ENCODE measurements around the gene SURF6. TPM values are rescaled to one million over a fixed set of nuclear protein-coding genes. Genes with fewer than 3 reads are reported as not detected.

The SURF6 gene
- total and polyA plus RNA-seq, 8 donors = 5.8 to 19.8 (median 9.8) TPM

DNA sequence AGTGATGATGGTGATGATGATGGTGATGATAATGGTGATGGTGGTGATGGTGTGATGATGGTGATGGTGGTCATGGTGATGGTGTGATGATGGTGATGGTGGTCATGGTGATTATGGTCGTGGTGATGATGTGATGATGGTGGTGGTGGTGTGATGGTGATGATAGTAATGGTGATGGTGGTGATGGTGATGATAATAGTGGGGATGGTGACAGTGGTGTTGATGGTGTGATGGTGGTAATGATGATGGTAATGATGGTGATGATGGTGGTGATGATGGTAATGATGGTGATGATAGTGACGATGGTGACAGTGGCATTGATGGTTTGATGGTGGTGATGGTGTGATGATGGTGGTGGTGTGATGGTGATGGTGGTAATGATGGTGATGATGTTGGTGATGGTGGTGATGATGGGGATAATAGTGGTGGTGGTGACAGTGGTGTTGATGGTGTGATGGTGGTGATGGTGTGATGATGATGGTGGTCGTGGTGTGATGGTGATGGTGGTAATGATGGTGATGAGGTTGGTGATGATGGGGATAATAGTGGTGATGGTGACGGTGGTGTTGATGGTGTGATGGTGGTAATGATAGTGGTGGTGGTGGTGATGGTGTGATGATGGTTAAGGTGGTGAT, 46.6 kb upstream of the SURF6 start:
- intact Hi-C loops (cut with DNase I) = no loop called here
- Histone ChIP-seq H3K9me3 (no peaks in the 10 kb centered on the region), H3K4me3 (no peak overlapping the region), H3K36me3 (no peaks in the 10 kb centered on the region), H3K27me3 (no peaks in the 10 kb centered on the region), H3K4me1 (no peaks in the 10 kb centered on the region), H3K27ac (no peak overlapping the region)
- FAIRE-seq (no peak), ATAC-seq (no peak), DNase-seq (no peak)
- TF ChIP-seq, protein P1, sequence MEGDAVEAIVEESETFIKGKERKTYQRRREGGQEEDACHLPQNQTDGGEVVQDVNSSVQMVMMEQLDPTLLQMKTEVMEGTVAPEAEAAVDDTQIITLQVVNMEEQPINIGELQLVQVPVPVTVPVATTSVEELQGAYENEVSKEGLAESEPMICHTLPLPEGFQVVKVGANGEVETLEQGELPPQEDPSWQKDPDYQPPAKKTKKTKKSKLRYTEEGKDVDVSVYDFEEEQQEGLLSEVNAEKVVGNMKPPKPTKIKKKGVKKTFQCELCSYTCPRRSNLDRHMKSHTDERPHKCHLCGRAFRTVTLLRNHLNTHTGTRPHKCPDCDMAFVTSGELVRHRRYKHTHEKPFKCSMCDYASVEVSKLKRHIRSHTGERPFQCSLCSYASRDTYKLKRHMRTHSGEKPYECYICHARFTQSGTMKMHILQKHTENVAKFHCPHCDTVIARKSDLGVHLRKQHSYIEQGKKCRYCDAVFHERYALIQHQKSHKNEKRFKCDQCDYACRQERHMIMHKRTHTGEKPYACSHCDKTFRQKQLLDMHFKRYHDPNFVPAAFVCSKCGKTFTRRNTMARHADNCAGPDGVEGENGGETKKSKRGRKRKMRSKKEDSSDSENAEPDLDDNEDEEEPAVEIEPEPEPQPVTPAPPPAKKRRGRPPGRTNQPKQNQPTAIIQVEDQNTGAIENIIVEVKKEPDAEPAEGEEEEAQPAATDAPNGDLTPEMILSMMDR (IDR thresholded peaks at IDR 0.05) = no peak
- WGBS, 2 donors = 83 to 88% methylated on average over 4 of the region's 4 CpGs

DNA sequence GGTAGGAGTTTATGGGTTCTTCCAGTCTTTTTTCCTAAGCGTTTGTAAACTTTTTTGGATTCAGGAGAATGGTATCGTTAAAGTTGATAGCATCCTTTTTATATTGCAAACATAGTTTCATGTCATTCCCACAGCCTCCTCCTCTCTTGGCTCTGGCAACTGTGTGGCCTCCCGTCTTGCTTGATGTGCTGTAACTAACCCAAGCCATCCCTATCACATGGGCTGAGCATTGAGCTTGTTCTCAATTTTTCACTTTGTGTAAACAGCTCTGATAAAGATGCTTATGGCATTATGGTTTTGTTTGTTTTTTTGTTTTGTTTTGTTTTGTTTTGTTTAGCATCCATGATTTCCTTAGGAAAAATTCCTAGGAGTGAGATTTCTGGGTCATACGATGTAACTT, 44.7 kb upstream of the SURF6 start:
- TF ChIP-seq, protein P1 (IDR thresholded peaks at IDR 0.05) = no peak
- WGBS, 2 donors = 86 to 95% methylated on average over 4 of the region's 4 CpGs
- ATAC-seq = no peak
- no peak for FAIRE-seq
- Histone ChIP-seq H3K36me3 (no peaks in the 10 kb centered on the region), H3K4me1 (peaks cover 0 to 5% (median 0%) of the 10 kb centered on the region in 3 donors), H3K27ac (no peak overlapping the region), H3K9me3 (no peaks in the 10 kb centered on the region), H3K4me3 (no peak overlapping the region), H3K27me3 (no peaks in the 10 kb centered on the region)
- DNase-seq = no peak
- intact Hi-C loops (cut with DNase I) = no loop called here

DNA sequence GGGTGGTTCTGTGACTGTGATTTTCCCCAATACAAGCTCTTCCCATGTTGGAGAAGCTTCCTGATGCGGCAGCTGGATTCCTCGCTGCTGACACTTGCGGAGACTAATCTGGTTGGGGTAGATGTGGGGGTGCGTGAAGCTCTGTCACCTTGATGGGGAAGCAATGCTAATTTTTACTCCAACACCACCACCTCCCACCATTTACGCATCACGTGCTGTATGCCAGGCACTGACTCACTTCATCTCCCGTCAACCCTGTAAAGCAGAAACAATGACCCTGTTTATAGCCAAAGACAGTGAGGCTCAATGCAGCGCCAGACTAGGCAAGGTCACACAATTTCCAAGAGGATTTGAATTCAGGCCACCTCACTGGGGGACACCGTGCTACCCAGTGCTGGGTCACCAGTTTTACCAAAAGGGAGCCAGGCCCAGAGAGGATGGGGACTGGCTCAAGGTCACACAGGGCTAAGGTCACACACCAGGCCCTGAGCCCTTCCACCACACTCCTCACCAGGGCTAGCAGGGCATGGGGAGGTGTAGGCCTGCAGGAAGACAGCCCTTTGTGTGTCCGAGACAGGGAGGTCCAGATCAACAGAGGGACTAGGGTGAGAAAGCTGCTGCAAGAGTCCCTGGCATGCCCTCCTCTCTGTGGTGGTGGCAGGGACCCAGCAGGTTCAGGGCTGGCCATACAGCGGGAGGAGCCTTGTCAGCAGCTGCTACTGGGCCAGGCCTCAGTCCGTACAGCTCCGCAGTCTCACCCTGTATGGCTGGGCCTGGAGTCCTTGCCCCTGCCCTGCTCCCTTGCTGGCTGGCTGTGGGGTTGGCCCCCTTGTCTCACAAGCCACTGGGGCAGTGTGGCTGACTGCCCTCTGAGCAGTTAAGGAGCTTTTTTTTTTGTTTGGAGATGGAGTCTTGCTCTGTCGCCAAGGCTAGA, 43.4 kb upstream of the SURF6 start:
- WGBS, 2 donors = 93 to 94% methylated on average over 13 to 14 of the region's 14 CpGs
- Histone ChIP-seq H3K36me3 (no peaks in the 10 kb centered on the region), H3K27ac (no peak overlapping the region), H3K4me1 (peaks cover 0 to 7% (median 3%) of the 10 kb centered on the region in 3 donors), H3K27me3 (no peaks in the 10 kb centered on the region), H3K9me3 (no peaks in the 10 kb centered on the region), H3K4me3 (no peak overlapping the region)
- TF ChIP-seq, protein P1 (IDR thresholded peaks at IDR 0.05) = no peak
- no peak for ATAC-seq
- no peak for FAIRE-seq
- peak in 1 of 6 donors; percentile 11 for DNase-seq
- intact Hi-C loops (cut with DNase I) = no loop called here

DNA sequence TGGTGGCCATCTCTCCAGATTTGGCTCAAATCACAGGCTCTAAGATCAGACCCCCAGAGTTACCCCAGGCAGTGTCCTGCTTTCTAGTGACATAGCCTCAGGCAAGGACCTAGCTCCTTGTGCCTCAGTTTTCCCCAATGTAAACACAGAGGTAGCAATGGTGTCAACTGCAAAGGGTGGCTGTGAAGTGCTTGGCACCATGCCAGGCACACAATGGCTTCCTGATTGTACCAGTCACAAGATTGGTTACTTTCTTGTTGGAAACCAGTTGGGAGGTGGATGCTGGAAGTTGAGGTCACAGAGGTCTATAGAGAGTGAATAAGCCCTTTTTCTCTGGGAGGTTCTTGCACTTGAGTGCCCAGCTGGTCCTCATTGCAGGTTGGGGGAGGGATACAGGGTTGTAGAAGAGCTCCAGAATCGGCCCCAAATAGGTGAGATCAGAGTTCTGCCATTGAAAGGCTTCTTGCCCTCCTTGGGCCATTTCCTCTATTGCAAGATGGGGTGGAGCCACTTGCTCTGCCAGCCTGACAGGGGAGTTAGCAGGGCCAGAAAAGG, 42.5 kb upstream of the SURF6 start:
- no peak overlapping the region for H3K27ac ChIP-seq
- no peaks in the 10 kb centered on the region for H3K27me3 ChIP-seq
- WGBS, 2 donors = 68 to 88% methylated on average over 1 of the region's 1 CpG
- intact Hi-C loops (cut with DNase I) = no loop called here
- no peaks in the 10 kb centered on the region for H3K9me3 ChIP-seq
- FAIRE-seq (no peak), DNase-seq (peak in 1 of 6 donors; percentile 23), ATAC-seq (no peak)
- TF ChIP-seq, protein P1 (IDR thresholded peaks at IDR 0.05) = no peak
- no peak overlapping the region for H3K4me3 ChIP-seq
- H3K36me3 ChIP-seq = no peaks in the 10 kb centered on the region
- H3K4me1 ChIP-seq = peaks cover 0 to 16% (median 11%) of the 10 kb centered on the region in 3 donors

Data from pancreas (tissue), 10 donors.